ENCODE data around the gene PIP5K1B. TPM values are rescaled to one million over a fixed set of nuclear protein-coding genes. Genes with fewer than 3 reads are reported as not detected.

The PIP5K1B gene
- total and polyA plus RNA-seq, 2 of the 13 experiments (the other 11 are each of a cell fraction or from before 2014, with no cell fraction given), result 15.8 to 17.5 TPM

DNA sequence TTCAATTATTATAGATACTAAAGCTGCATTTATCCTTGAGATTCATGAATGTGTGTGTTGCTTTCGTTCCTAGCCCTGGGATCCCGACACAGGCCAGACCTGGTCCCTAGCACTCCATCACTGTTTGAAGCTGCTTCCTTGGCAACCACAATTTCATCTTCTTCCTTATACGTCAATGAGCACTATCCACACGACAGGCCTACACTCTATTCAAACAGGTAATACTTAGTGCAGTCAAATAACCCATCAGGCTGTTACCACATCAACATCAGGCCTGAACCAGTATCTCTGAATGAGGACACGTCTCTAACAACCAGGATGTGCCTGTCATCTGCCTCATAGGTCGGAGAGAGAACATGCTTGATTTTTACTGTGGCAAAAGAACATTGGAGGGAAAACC, 235.5 kb downstream of the PIP5K1B start:
- H3K27ac ChIP-seq (ENCODE audit: extremely low read length, insufficient read depth, low read length), result no peak overlapping the region
- H3K9ac ChIP-seq (ENCODE audit: insufficient read depth, low read depth, low read length), result no peak overlapping the region
- H3K9me3 ChIP-seq (ENCODE audit: low read length), result no peaks in the 10 kb centered on the region
- DNase-seq (ENCODE audit: low spot score) (no peak), ATAC-seq (no peak), FAIRE-seq (no peak)
- no peak overlapping the region for H3K4me2 ChIP-seq (ENCODE audit: low read depth, low read length)
- in situ Hi-C loops (cut with HindIII; ENCODE audit: extremely low pct_ligation_motif_present, low pct_unique_long_range_greater_than_20kb) (no loop called here), intact Hi-C loops (cut with micrococcal nuclease; ENCODE audit: unreplicated experiment) (no loop called here)
- TF ChIP-seq, protein P1, sequence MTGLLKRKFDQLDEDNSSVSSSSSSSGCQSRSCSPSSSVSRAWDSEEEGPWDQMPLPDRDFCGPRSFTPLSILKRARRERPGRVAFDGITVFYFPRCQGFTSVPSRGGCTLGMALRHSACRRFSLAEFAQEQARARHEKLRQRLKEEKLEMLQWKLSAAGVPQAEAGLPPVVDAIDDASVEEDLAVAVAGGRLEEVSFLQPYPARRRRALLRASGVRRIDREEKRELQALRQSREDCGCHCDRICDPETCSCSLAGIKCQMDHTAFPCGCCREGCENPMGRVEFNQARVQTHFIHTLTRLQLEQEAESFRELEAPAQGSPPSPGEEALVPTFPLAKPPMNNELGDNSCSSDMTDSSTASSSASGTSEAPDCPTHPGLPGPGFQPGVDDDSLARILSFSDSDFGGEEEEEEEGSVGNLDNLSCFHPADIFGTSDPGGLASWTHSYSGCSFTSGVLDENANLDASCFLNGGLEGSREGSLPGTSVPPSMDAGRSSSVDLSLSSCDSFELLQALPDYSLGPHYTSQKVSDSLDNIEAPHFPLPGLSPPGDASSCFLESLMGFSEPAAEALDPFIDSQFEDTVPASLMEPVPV (CRISPR knock-in tag; IDR thresholded peaks at IDR 0.05), result no peak
- TF ChIP-seq STAT5B (CRISPR knock-in tag; IDR thresholded peaks at IDR 0.05) (no peak), ZNF75D (CRISPR knock-in tag; IDR thresholded peaks at IDR 0.05; ENCODE audit: borderline replicate concordance) (no peak), CCDC6 (CRISPR knock-in tag; IDR thresholded peaks at IDR 0.05) (no peak), ZNF598 (CRISPR knock-in tag; IDR thresholded peaks at IDR 0.05; ENCODE audit: borderline replicate concordance) (no peak), SPEN (CRISPR knock-in tag; IDR thresholded peaks at IDR 0.05; ENCODE audit: low read depth) (no peak), TCF7 (IDR thresholded peaks at IDR 0.05; ENCODE audit: low read depth) (no peak), ZBTB7B (CRISPR knock-in tag; IDR thresholded peaks at IDR 0.05) (no peak), ZNF382 (CRISPR knock-in tag; IDR thresholded peaks at IDR 0.05; ENCODE audit: borderline replicate concordance) (no peak), ZNF776 (CRISPR knock-in tag; IDR thresholded peaks at IDR 0.05) (no peak), MXI1 (IDR thresholded peaks at IDR 0.05; ENCODE audit: borderline replicate concordance, low read depth, low read length) (no peak), ZNF713 (CRISPR knock-in tag; IDR thresholded peaks at IDR 0.05) (no peak), ZNF766 (CRISPR knock-in tag; IDR thresholded peaks at IDR 0.05; ENCODE audit: borderline replicate concordance) (no peak), ZNF761 (CRISPR knock-in tag; conservative IDR thresholded peaks at IDR 0.05) (no peak), ZNF510 (CRISPR knock-in tag; IDR thresholded peaks at IDR 0.05; ENCODE audit: low read depth) (no peak), ZNF607 (CRISPR knock-in tag; IDR thresholded peaks at IDR 0.05; ENCODE audit: borderline replicate concordance) (no peak), ZNF354B (CRISPR knock-in tag; IDR thresholded peaks at IDR 0.05) (no peak), ZFP82 (CRISPR knock-in tag; IDR thresholded peaks at IDR 0.05; ENCODE audit: borderline replicate concordance) (no peak)
- TF ChIP-seq, protein P2, sequence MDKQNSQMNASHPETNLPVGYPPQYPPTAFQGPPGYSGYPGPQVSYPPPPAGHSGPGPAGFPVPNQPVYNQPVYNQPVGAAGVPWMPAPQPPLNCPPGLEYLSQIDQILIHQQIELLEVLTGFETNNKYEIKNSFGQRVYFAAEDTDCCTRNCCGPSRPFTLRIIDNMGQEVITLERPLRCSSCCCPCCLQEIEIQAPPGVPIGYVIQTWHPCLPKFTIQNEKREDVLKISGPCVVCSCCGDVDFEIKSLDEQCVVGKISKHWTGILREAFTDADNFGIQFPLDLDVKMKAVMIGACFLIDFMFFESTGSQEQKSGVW (CRISPR knock-in tag; IDR thresholded peaks at IDR 0.05; ENCODE audit: borderline replicate concordance), result no peak
- TF ChIP-seq, protein P3, sequence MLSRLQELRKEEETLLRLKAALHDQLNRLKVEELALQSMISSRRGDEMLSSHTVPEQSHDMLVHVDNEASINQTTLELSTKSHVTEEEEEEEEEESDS (CRISPR knock-in tag; IDR thresholded peaks at IDR 0.05; ENCODE audit: borderline replicate concordance), result no peak
- POLR2A ChIA-PET, result no interaction called here
- no peaks in the 10 kb centered on the region for H3K4me1 ChIP-seq (ENCODE audit: insufficient read depth, low read length)
- no peak overlapping the region for H3K4me3 ChIP-seq (replicated peaks in 1 of 3; ENCODE audit: insufficient read depth in 1 of 3, low read depth in 2 of 3, low read length in 3 of 3)
- 94% methylated on average over 6 of the region's 6 CpGs for WGBS (ENCODE audit: low lambda C conversion rate)
- H3K36me3 ChIP-seq (replicated peaks in 1 of 2; ENCODE audit: control insufficient read depth in 1 of 2, insufficient read depth in 2 of 2, low read length in 2 of 2), result peaks cover 8 to 36% of the 10 kb centered on the region in 2 experiments
- no peak overlapping the region for H2AFZ ChIP-seq (ENCODE audit: low read length)
- no peaks in the 10 kb centered on the region for H4K20me1 ChIP-seq (ENCODE audit: insufficient read depth, low read length)
- CTCF ChIA-PET (ENCODE audit: low intra/inter-chr PET ratio, low total read pairs), result no interaction called here
- H3K27me3 ChIP-seq (ENCODE audit: control insufficient read depth in 1 of 2, insufficient read depth in 2 of 2, low read length in 2 of 2), result no peaks in the 10 kb centered on the region
- no peaks in the 10 kb centered on the region for H3K79me2 ChIP-seq (ENCODE audit: insufficient read depth, low read length)
- no TSS peak for BruUV-seq (replicated peaks)
